AG09309 (cell line): Measurements from ENCODE around the gene DST.
"Not testable (repeated sequence)": the region's sequence is repeated elsewhere in the genome, so short reads cannot be mapped to it uniquely, and the experiment has no call there.

Source experiments
- DNase-seq: peaks from one replicate; pipeline ENCODE4 v3.0.0-alpha.2; 2010; ENCODE audit warnings: low read depth
- H3K4me3 ChIP-seq: 2 replicates; pipeline ENCODE4 v1.5.1; 2011; ENCODE audit warnings: mild to moderate bottlenecking, low read depth, low read length, moderate library complexity; ENCODE audit not compliant: control insufficient read depth
- CTCF ChIP-seq: IDR thresholded peaks from 2 replicates; pipeline ENCODE4 v1.5.1; 2011; ENCODE audit warnings: mild to moderate bottlenecking, low read depth, low read length, inconsistent platforms; ENCODE audit not compliant: insufficient read depth, control insufficient read depth; ENCODE audit errors: missing control alignments

DST gene

GRCh38 chr6:56509031-56509430 is 133.7 kb downstream of the DST start:
- no peak overlapping the region for H3K4me3 ChIP-seq
- no peak for DNase-seq
- no peak for TF ChIP-seq CTCF

- TF ChIP-seq CTCF: no peak
- no peak overlapping the region for H3K4me3 ChIP-seq
- DNase-seq: no peak
These were observed 135.2 kb downstream of the DST start for GRCh38 chr6:56507517-56507916.

GRCh38 chr6:56505512-56506260 is 137.0 kb downstream of the DST start:
- no peak overlapping the region for H3K4me3 ChIP-seq
- no peak for TF ChIP-seq CTCF
- no peak for DNase-seq

- no peak for DNase-seq
- no peak overlapping the region for H3K4me3 ChIP-seq
- no peak for TF ChIP-seq CTCF
These were observed 140.7 kb downstream of the DST start for GRCh38 chr6:56501993-56502392.

- no peak for TF ChIP-seq CTCF
- DNase-seq: no peak
- H3K4me3 ChIP-seq: no peak overlapping the region
These were observed 143.6 kb downstream of the DST start for GRCh38 chr6:56499095-56499494.

- TF ChIP-seq CTCF: no peak
- DNase-seq: no peak
- no peak overlapping the region for H3K4me3 ChIP-seq
These were observed 145.0 kb downstream of the DST start for GRCh38 chr6:56497691-56498090.

GRCh38 chr6:56497240-56497639 is 145.4 kb downstream of the DST start:
- TF ChIP-seq CTCF: no peak
- no peak for DNase-seq
- H3K4me3 ChIP-seq: no peak overlapping the region

- DNase-seq, H3K4me3 ChIP-seq: not testable (repeated sequence)
These were observed 146.0 kb downstream of the DST start for GRCh38 chr6:56496650-56497049.
